GM23338 (cell line): ENCODE data around the gene GGNBP2. TPM values are rescaled to one million over a fixed set of nuclear protein-coding genes. Genes with fewer than 3 reads are reported as not detected.

Experiments used
- ATAC-seq: fragments of 200-7000 bp; cut with Tn5 transposase; 3 replicates; pipeline ENCODE4 v1.9.1; 2020
- DNase-seq: peaks from one replicate; pipeline ENCODE4 v3.0.0-alpha.2; 2015; ENCODE audit warnings: low spot score
- H2AFZ ChIP-seq: fragments of 200-600 bp; sonication (generic); 2 replicates; pipeline ENCODE4 v1.8.0; 2016; ENCODE audit warnings: antibody characterized with exemption, mild to moderate bottlenecking, moderate library complexity
- H3F3A ChIP-seq: fragments of 200-600 bp; sonication (generic); replicated peaks from 2 replicates; pipeline ENCODE4 v1.8.0; 2017; ENCODE audit warnings: antibody characterized with exemption, mixed run types, low read depth
- H3K27ac ChIP-seq: fragments of 200-600 bp; sonication (generic); 2 replicates; pipeline ENCODE4 v1.6.1; 2016; ENCODE audit warnings: low read depth
- H3K27me3 ChIP-seq: fragments of 200-600 bp; sonication (generic); 2 replicates; pipeline ENCODE4 v1.8.0; 2016; ENCODE audit warnings: mild to moderate bottlenecking, mixed run types, moderate library complexity; ENCODE audit not compliant: insufficient read depth
- H3K36me3 ChIP-seq: fragments of 200-600 bp; sonication (generic); 2 replicates; pipeline ENCODE4 v1.8.0; 2016; ENCODE audit warnings: mild to moderate bottlenecking; ENCODE audit not compliant: insufficient read depth
- H3K4me1 ChIP-seq: fragments of 200-600 bp; sonication (generic); 2 replicates; pipeline ENCODE4 v1.8.0; 2016; ENCODE audit warnings: mild to moderate bottlenecking, moderate library complexity; ENCODE audit not compliant: insufficient read depth
- H3K4me2 ChIP-seq: fragments of 200-600 bp; sonication (generic); 2 replicates; pipeline ENCODE4 v1.7.1; 2017; ENCODE audit warnings: mixed run types
- H3K4me3 ChIP-seq: fragments of 200-600 bp; sonication (generic); 2 replicates; pipeline ENCODE4 v1.6.1; 2016; ENCODE audit warnings: mixed run types
- H3K79me2 ChIP-seq: fragments of 200-600 bp; sonication (generic); replicated peaks from 2 replicates; pipeline ENCODE4 v1.8.0; 2017; ENCODE audit warnings: mild to moderate bottlenecking; ENCODE audit not compliant: insufficient read depth
- H3K9me2 ChIP-seq: fragments of 200-600 bp; sonication (generic); 2 replicates; pipeline ENCODE4 v1.8.0; 2017; ENCODE audit not compliant: insufficient read depth
- H4K20me1 ChIP-seq: fragments of 200-600 bp; sonication (generic); replicated peaks from 2 replicates; pipeline ENCODE4 v1.8.0; 2017; ENCODE audit warnings: mild to moderate bottlenecking; ENCODE audit not compliant: insufficient read depth
- H3K27ac Mint-ChIP-seq: 2 replicates; pipeline ENCODE4 v1.8.0; 2020; ENCODE audit warnings: inconsistent platforms, mild to moderate bottlenecking, moderate library complexity, mixed read lengths
- H3K27me3 Mint-ChIP-seq: 3 replicates; pipeline ENCODE4 v1.8.0; 2022; ENCODE audit warnings: low read depth, mild to moderate bottlenecking, moderate library complexity, mixed read lengths, inconsistent platforms; ENCODE audit not compliant: insufficient read depth, poor library complexity
- H3K36me3 Mint-ChIP-seq: 3 replicates; pipeline ENCODE4 v1.8.0; 2021; ENCODE audit warnings: low read depth, mild to moderate bottlenecking, inconsistent platforms, moderate library complexity, mixed read lengths
- H3K4me1 Mint-ChIP-seq: 3 replicates; pipeline ENCODE4 v1.8.0; 2020; ENCODE audit warnings: mild to moderate bottlenecking, inconsistent platforms, mixed read lengths
- H3K4me3 Mint-ChIP-seq: 3 replicates; pipeline ENCODE4 v1.8.0; 2021; ENCODE audit warnings: moderate library complexity, mild to moderate bottlenecking, inconsistent platforms, mixed read lengths
- H3K9me3 Mint-ChIP-seq: 3 replicates; pipeline ENCODE4 v1.8.0; 2020; ENCODE audit warnings: moderate library complexity, mild to moderate bottlenecking, inconsistent platforms, mixed read lengths
- CREB1 ChIP-seq: fragments of 250-450 bp; sonication (Bioruptor Pico); IDR thresholded peaks from 2 replicates; pipeline ENCODE4 v1.5.0; 2020; ENCODE audit warnings: low read depth, mild to moderate bottlenecking, moderate library complexity
- ETS1 ChIP-seq: IDR thresholded peaks from 2 replicates; pipeline ENCODE4 v1.6.1; 2016; ENCODE audit warnings: antibody characterized with exemption
- EZH2 ChIP-seq: fragments of 200-600 bp; sonication (generic); IDR thresholded peaks from one replicate; pipeline ENCODE4 v1.8.0; 2017; ENCODE audit warnings: antibody characterized with exemption, mild to moderate bottlenecking, low read depth; ENCODE audit not compliant: unreplicated experiment
- EZH2phosphoT487 ChIP-seq: fragments of 200-600 bp; sonication (generic); IDR thresholded peaks from one replicate; pipeline ENCODE4 v1.8.1; 2018; ENCODE audit warnings: antibody characterized with exemption; ENCODE audit not compliant: unreplicated experiment
- JUNB ChIP-seq: IDR thresholded peaks from one replicate; pipeline ENCODE4 v1.6.1; 2016; ENCODE audit warnings: antibody characterized with exemption; ENCODE audit not compliant: unreplicated experiment
- POLR2AphosphoS5 ChIP-seq: IDR thresholded peaks from 2 replicates; pipeline ENCODE4 v1.6.1; 2016; ENCODE audit warnings: antibody characterized with exemption, low read depth
- REST ChIP-seq: IDR thresholded peaks from one replicate; pipeline ENCODE4 v1.6.1; 2018; ENCODE audit warnings: antibody characterized with exemption; ENCODE audit not compliant: unreplicated experiment
- STAT1 ChIP-seq: IDR thresholded peaks from one replicate; pipeline ENCODE4 v1.6.1; 2016; ENCODE audit warnings: antibody characterized with exemption; ENCODE audit not compliant: unreplicated experiment
- ZNF462 ChIP-seq: fragments of 250-450 bp; sonication (Bioruptor Pico); IDR thresholded peaks from 2 replicates; pipeline ENCODE4 v1.5.0; 2020; ENCODE audit warnings: mild to moderate bottlenecking, moderate library complexity
- polyA plus RNA-seq: library from polyadenylated mRNA; unstranded; fragments of >200 nt; fragmentation: Nextera tagmentation; extraction: Ambion mirVana; gene quantifications from 2 replicates; pipeline ENCODE4 v1.2.1, GENCODE V29; 2016
- total RNA-seq: library from RNA; depleted of rRNA; stranded (reverse); fragments of >200 nt; shearing (Covaris generic); gene quantifications from 2 replicates; pipeline ENCODE4 v1.2.3, GENCODE V29; 2014

GGNBP2 gene
- total and polyA plus RNA-seq, 2 experiments from 2014 or later: 40.7 to 41.2 TPM

GRCh38 chr17:36617773-36618172 lies 73.1 kb downstream of the GGNBP2 start:
- no peaks in the 10 kb centered on the region for H3K9me2 ChIP-seq
- H3K4me3 Mint-ChIP-seq: no peak overlapping the region
- H3K4me2 ChIP-seq: no peak overlapping the region
- H3K79me2 ChIP-seq: no peaks in the 10 kb centered on the region
- no peak overlapping the region for H2AFZ ChIP-seq
- H3K4me1 Mint-ChIP-seq: peaks cover 37% of the 10 kb centered on the region
- H3K4me1 ChIP-seq: peaks cover 24% of the 10 kb centered on the region
- H3K36me3 Mint-ChIP-seq: no peaks in the 10 kb centered on the region
- H3K27me3 Mint-ChIP-seq: peaks cover 13% of the 10 kb centered on the region
- no peaks in the 10 kb centered on the region; the same call in 1 of the 2 replicates for H3F3A ChIP-seq
- TF ChIP-seq STAT1 (no peak), EZH2phosphoT487 (no peak), POLR2AphosphoS5 (no peak), EZH2 (no peak), ZNF462 (CRISPR knock-in tag) (no peak), JUNB (no peak), REST (no peak), ETS1 (no peak), CREB1 (no peak)
- no peak overlapping the region for H3K27ac ChIP-seq
- H3K27me3 ChIP-seq: no peaks in the 10 kb centered on the region
- no peak overlapping the region for H3K4me3 ChIP-seq
- DNase-seq (no peak), ATAC-seq (no peak)
- H3K9me3 Mint-ChIP-seq: no peaks in the 10 kb centered on the region; the same call in 2 of the 3 replicates
- no peaks in the 10 kb centered on the region for H3K36me3 ChIP-seq
- H3K27ac Mint-ChIP-seq: no peak overlapping the region
- 0 out of 2 replicates have a peak, but pooled peaks cover 3% of the 10 kb centered on the region for H4K20me1 ChIP-seq
